H1 (cell line): ENCODE data around the gene C1orf115. TPM values are rescaled to one million over a fixed set of nuclear protein-coding genes. Genes with fewer than 3 reads are reported as not detected.

Source experiments
- CTCF ChIA-PET: fragments of 300-600 bp; sonication (Branson Sonifier 250); formaldehyde crosslinking; loops from one replicate; lab custom pipeline; 2021; ENCODE audit not compliant: partially characterized antibody; lab: Charles Lee
- POLR2A ChIA-PET: fragments of 300-600 bp; sonication (Branson Sonifier 250); formaldehyde crosslinking; loops from one replicate; lab custom pipeline; 2021; ENCODE audit warnings: inconsistent platforms; ENCODE audit not compliant: partially characterized antibody; lab: Charles Lee
- DNase-seq, 2 experiments: peaks; one replicate each; pipeline versions ENCODE4 v3.0.0 to v3.0.0-alpha.2; 2010 to 2022; ENCODE audit warnings: low spot score in 2 of 2, low read depth in 1 of 2, mixed read lengths in 1 of 2
- FAIRE-seq: peaks from 2 replicates; lab custom pipeline; 2011; peaks lifted over from hg19 to GRCh38; lab: Jason Lieb, UNC
- H2AFZ ChIP-seq: 2 replicates; pipeline ENCODE4 v1.8.1; 2012; ENCODE audit warnings: low read length, inconsistent platforms
- H2AK5ac ChIP-seq: 2 replicates; pipeline ENCODE4 v1.6.1; 2013; ENCODE audit warnings: low read depth, low read length
- H2BK120ac ChIP-seq: replicated peaks from 2 replicates; pipeline ENCODE3; 2013; ENCODE audit warnings: low read depth, low read length, inconsistent platforms
- H2BK12ac ChIP-seq: 2 replicates; pipeline ENCODE4 v1.6.1; 2013; ENCODE audit warnings: low read depth, low read length
- H2BK15ac ChIP-seq: 2 replicates; pipeline ENCODE4 v1.6.1; 2013; ENCODE audit warnings: low read length
- H2BK20ac ChIP-seq: 2 replicates; pipeline ENCODE4 v1.6.1; 2013; ENCODE audit warnings: low read length
- H2BK5ac ChIP-seq: 2 replicates; pipeline ENCODE4 v1.6.1; 2013; ENCODE audit warnings: low read depth, low read length
- H3K14ac ChIP-seq: 2 replicates; pipeline ENCODE4 v1.6.1; 2013; ENCODE audit warnings: inconsistent platforms; ENCODE audit not compliant: insufficient read length
- H3K18ac ChIP-seq: 2 replicates; pipeline ENCODE4 v1.6.1; 2013; ENCODE audit warnings: low read length; ENCODE audit errors: extremely low read depth
- H3K23ac ChIP-seq: 2 replicates; pipeline ENCODE4 v1.6.1; 2013; ENCODE audit warnings: inconsistent platforms; ENCODE audit not compliant: insufficient read length
- H3K23me2 ChIP-seq: 2 replicates; pipeline ENCODE4 v1.6.1; 2013; ENCODE audit warnings: low read depth, low read length
- H3K27ac ChIP-seq: 2 replicates; pipeline ENCODE4 v1.6.1; 2011; ENCODE audit warnings: low read depth, low read length, inconsistent platforms
- H3K27me3 ChIP-seq, 4 experiments: replicated peaks in 1 of 4; 1 replicate in 1 of 4; 2 replicates in 3 of 4; pipeline versions ENCODE4 v1.6.1 to v1.8.1; 2011 to 2013; ENCODE audit warnings: low read length in 3 of 4, mild to moderate bottlenecking in 3 of 4, inconsistent platforms in 2 of 4, mixed read lengths in 2 of 4, moderate library complexity in 1 of 4; ENCODE audit not compliant: control insufficient read depth in 3 of 4, insufficient read depth in 3 of 4; ENCODE audit errors: extremely low read depth in 1 of 4
- H3K36me3 ChIP-seq, 4 experiments: 2 replicates each; pipeline versions ENCODE4 v1.6.1 to v1.8.1; 2011 to 2013; ENCODE audit warnings: mild to moderate bottlenecking in 4 of 4, low read length in 3 of 4, moderate library complexity in 2 of 4, control low read depth in 1 of 4, inconsistent platforms in 1 of 4; ENCODE audit not compliant: insufficient read depth in 4 of 4, control insufficient read depth in 2 of 4
- H3K4ac ChIP-seq: replicated peaks from 2 replicates; pipeline ENCODE3; 2013; ENCODE audit warnings: low read length, low read depth, mixed read lengths, inconsistent platforms; ENCODE audit not compliant: insufficient read length
- H3K4me1 ChIP-seq, 4 experiments: replicated peaks in 1 of 4; 1 replicate in 1 of 4; 2 replicates in 3 of 4; pipeline versions ENCODE4 v1.6.1 to v1.8.1; 2011 to 2013; ENCODE audit warnings: low read length in 3 of 4, inconsistent platforms in 2 of 4, mixed read lengths in 1 of 4; ENCODE audit not compliant: insufficient read depth in 4 of 4, control insufficient read depth in 3 of 4
- H3K4me2 ChIP-seq, 2 experiments: 2 replicates each; pipeline versions ENCODE4 v1.6.1 to v1.8.1; 2011 to 2013; ENCODE audit warnings: low read depth in 2 of 2, low read length in 2 of 2, control low read depth in 1 of 2, inconsistent platforms in 1 of 2, mild to moderate bottlenecking in 1 of 2; ENCODE audit not compliant: insufficient read depth in 1 of 2
- H3K4me3 ChIP-seq, 4 experiments: fragments of 200-600, 300-600 bp in 1 of 4; sonication (generic), shearing (Covaris generic), sonication (Bioruptor Twin) in 1 of 4; 2 replicates each; pipeline versions ENCODE4 v1.5.1 to v1.8.1; 2011 to 2016; ENCODE audit warnings: low read length in 4 of 4, low read depth in 3 of 4, control low read depth in 2 of 4, inconsistent platforms in 2 of 4, mild to moderate bottlenecking in 2 of 4, mixed read lengths in 1 of 4, moderate library complexity in 1 of 4; ENCODE audit not compliant: insufficient read depth in 2 of 4; ENCODE audit errors: extremely low read depth in 1 of 4
- H3K56ac ChIP-seq: replicated peaks from 2 replicates; pipeline ENCODE3; 2013; ENCODE audit warnings: low read depth, mild to moderate bottlenecking, mixed read lengths, low read length, inconsistent platforms; ENCODE audit not compliant: insufficient read length
- H3K79me1 ChIP-seq: 2 replicates; pipeline ENCODE4 v1.6.1; 2013; ENCODE audit warnings: low read depth, low read length, control low read depth
- H3K79me2 ChIP-seq, 2 experiments: 2 replicates each; pipeline versions ENCODE4 v1.6.1 to v1.8.1; 2012 to 2013; ENCODE audit warnings: low read length in 2 of 2, mild to moderate bottlenecking in 2 of 2, inconsistent platforms in 1 of 2; ENCODE audit not compliant: insufficient read depth in 2 of 2, control insufficient read depth in 1 of 2
- H3K9ac ChIP-seq, 4 experiments: replicated peaks in 1 of 4; 1 replicate in 1 of 4; 2 replicates in 3 of 4; pipeline versions ENCODE4 v1.6.1 to v1.8.1; 2011 to 2013; ENCODE audit warnings: low read depth in 3 of 4, low read length in 3 of 4, control low read depth in 2 of 4, mild to moderate bottlenecking in 2 of 4, moderate library complexity in 2 of 4, inconsistent platforms in 1 of 4; ENCODE audit errors: extremely low read depth in 1 of 4
- H3K9me3 ChIP-seq, 2 experiments: 2 replicates each; pipeline versions ENCODE4 v1.6.1 to v1.8.1; 2012 to 2013; ENCODE audit warnings: mild to moderate bottlenecking in 2 of 2, moderate library complexity in 2 of 2, control low read depth in 1 of 2, inconsistent platforms in 1 of 2, low read depth in 1 of 2, low read length in 1 of 2, mixed read lengths in 1 of 2; ENCODE audit not compliant: insufficient read depth in 2 of 2
- H4K20me1 ChIP-seq, 2 experiments: replicated peaks in 1 of 2; 2 replicates each; pipeline versions ENCODE3 to v1.8.1; 2011 to 2013; ENCODE audit warnings: inconsistent platforms in 2 of 2, low read length in 2 of 2, mild to moderate bottlenecking in 1 of 2; ENCODE audit not compliant: insufficient read depth in 2 of 2, control insufficient read depth in 1 of 2
- H4K5ac ChIP-seq: 2 replicates; pipeline ENCODE4 v1.6.1; 2013; ENCODE audit warnings: low read length, low read depth, mixed read lengths, inconsistent platforms; ENCODE audit not compliant: insufficient read length
- H4K8ac ChIP-seq: 2 replicates; pipeline ENCODE4 v1.8.0; 2013; ENCODE audit warnings: mild to moderate bottlenecking, moderate library complexity, low read length, inconsistent platforms; ENCODE audit not compliant: insufficient read depth; ENCODE audit errors: extremely low read depth
- H4K91ac ChIP-seq: replicated peaks from 2 replicates; pipeline ENCODE3; 2013; ENCODE audit warnings: low read length, mixed read lengths, inconsistent platforms; ENCODE audit not compliant: insufficient read length
- CHD1 ChIP-seq: IDR thresholded peaks from 2 replicates; pipeline ENCODE4 v1.6.1; 2012; ENCODE audit warnings: low read depth, low read length, improper control_type of control experiment
- CTBP2 ChIP-seq: IDR thresholded peaks from 2 replicates; pipeline ENCODE4 v1.7.0; 2011; ENCODE audit warnings: borderline replicate concordance, mild to moderate bottlenecking, moderate library complexity, mixed read lengths, low read length; ENCODE audit not compliant: insufficient read depth, insufficient read length
- JUN ChIP-seq: IDR thresholded peaks from 2 replicates; pipeline ENCODE4 v1.6.1; 2011; ENCODE audit warnings: low read depth, mild to moderate bottlenecking, improper control_type of control experiment, low read length
- KDM4A ChIP-seq: IDR thresholded peaks from one replicate; pipeline ENCODE4 v1.7.1; 2012; ENCODE audit warnings: low read depth, mild to moderate bottlenecking, moderate library complexity, low read length, inconsistent platforms; ENCODE audit not compliant: severe bottlenecking
- RBBP5 ChIP-seq: IDR thresholded peaks from 2 replicates; pipeline ENCODE4 v1.7.1; 2012; ENCODE audit warnings: low read depth, mild to moderate bottlenecking, inconsistent platforms, low read length, moderate library complexity, borderline replicate concordance
- SAP30 ChIP-seq: fragments of 300-600 bp; sonication (generic); IDR thresholded peaks from 2 replicates; pipeline ENCODE4 v1.7.1; 2012; ENCODE audit warnings: low read length, moderate library complexity, mild to moderate bottlenecking, inconsistent platforms; ENCODE audit not compliant: insufficient read depth, insufficient replicate concordance
- SIN3A ChIP-seq, 2 experiments: IDR thresholded peaks in 1 of 2; conservative IDR thresholded peaks in 1 of 2; 2 replicates each; pipeline ENCODE4 v1.6.1; 2011 to 2012; ENCODE audit warnings: low read length in 2 of 2, improper control_type of control experiment in 1 of 2, low read depth in 1 of 2, mild to moderate bottlenecking in 1 of 2
- SIX5 ChIP-seq: IDR thresholded peaks from 2 replicates; pipeline ENCODE4 v1.6.1; 2011; ENCODE audit warnings: mild to moderate bottlenecking, low read depth, low read length
- SP4 ChIP-seq: IDR thresholded peaks from 2 replicates; pipeline ENCODE4 v1.6.1; 2012; ENCODE audit warnings: low read length, inconsistent platforms
- SUZ12 ChIP-seq: fragments of 200-600 bp; sonication (generic); IDR thresholded peaks from 2 replicates; pipeline ENCODE4 v1.6.1; 2012; ENCODE audit warnings: mild to moderate bottlenecking, inconsistent platforms, low read length, moderate library complexity, mixed read lengths
- TBP ChIP-seq: IDR thresholded peaks from 2 replicates; pipeline ENCODE4 v1.6.1; 2011; ENCODE audit warnings: low read depth, low read length, improper control_type of control experiment
- WGBS, 2 experiments: shearing (Covaris generic) in 1 of 2; methylation state at CpG; one replicate each; pipeline versions ENCODE4 v1.1.6 to v1.1.7; 2013 to 2015; ENCODE audit warnings: low lambda C conversion rate in 2 of 2, mixed read lengths in 2 of 2, inconsistent platforms in 1 of 2, low coverage in 1 of 2, missing lambda C conversion rate in 1 of 2; ENCODE audit not compliant: insufficient replicate concordance in 2 of 2, insufficient coverage in 1 of 2, insufficient read length in 1 of 2; ENCODE audit errors: extremely low coverage in 1 of 2, missing lambda C conversion rate in 1 of 2; 5-methylcytosine and 5-hydroxymethylcytosine counted together
- polyA plus RNA-seq, 7 experiments: library from polyadenylated mRNA; depleted of rRNA in 3 of 7; stranded (reverse) in 5 of 7; unstranded in 2 of 7; fragments of >200 nt in 5 of 7; fragments of 200-250 nt in 2 of 7; gene quantifications; 1 replicate in 5 of 7; 2 replicates in 1 of 7; 4 replicates in 1 of 7; pipeline versions ENCODE4 v1.2.1 to v1.2.3, GENCODE V29; 2011 to 2013; ENCODE audit warnings: missing spikeins in 2 of 7, mixed read lengths in 2 of 7
- total RNA-seq: library from RNA; stranded (reverse); fragmentation: NEBNext Ultra II Directional; extraction: Animal tissue kit (Norgen Biotek cat#: 25700); gene quantifications from 2 replicates; pipeline ENCODE4 v1.2.1, GENCODE V29; 2021

C1orf115 gene
- total and polyA plus RNA-seq, 2 of the 8 experiments (the other 6 are each of a cell fraction or from before 2014, with no cell fraction given): 3.5 to 5.6 TPM

DNA sequence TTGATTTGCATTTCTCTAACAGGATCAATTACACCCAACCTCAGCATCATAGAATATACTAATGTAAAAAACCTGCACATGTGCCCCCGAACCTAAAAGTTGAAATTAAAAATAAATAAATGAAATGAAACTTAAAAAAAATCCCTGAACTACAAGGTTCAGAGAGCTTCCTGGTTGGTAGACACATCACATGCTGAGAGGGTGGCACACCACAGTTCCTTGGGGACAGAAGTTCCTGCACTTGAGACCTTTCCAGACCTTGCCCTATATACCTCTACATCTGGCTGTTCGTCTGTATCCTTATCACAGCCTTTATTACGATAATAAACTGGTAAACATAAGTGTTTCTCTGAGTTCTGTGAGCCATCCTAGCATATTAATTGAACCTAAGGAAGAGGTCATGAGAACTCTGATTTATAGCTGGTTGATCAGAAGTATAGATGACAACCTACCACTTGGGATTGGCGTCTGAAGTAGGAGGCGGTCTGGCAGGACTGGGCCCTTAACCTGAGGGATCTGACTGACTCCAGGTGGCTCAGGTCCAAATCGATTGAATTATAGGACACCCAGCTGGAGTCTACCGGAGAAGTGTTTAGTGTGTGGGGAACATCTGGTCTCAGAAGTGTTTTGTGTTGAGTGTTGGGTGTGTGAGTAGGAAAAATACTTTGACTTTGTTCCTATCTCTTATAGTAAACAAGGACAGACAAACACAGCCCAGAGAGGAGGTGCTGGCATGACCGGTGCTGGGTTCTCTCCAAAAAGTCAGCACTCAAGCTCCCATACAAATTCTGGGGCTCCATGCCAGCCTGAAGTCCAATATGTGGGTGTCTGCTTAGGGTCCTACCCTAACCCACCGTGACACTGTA, 19.0 kb downstream of the C1orf115 start:
- no peak overlapping the region for H3K23ac ChIP-seq
- ChIA-PET CTCF (interaction anchor here (0.6 to 1.8 kb wide), 10 partner anchors 10 to 551 kb away, joined by 3 to 8 read pairs (median 3); no protein-coding TSS in a partner anchor), POLR2A (interaction anchor here (1.1 kb wide), 1 partner anchor 78 kb away, joined by 3 read pairs; no protein-coding TSS in a partner anchor)
- no peak overlapping the region for H3K4me3 ChIP-seq
- H3K18ac ChIP-seq: no peak overlapping the region
- no peak overlapping the region for H4K91ac ChIP-seq
- H3K23me2 ChIP-seq: no peaks in the 10 kb centered on the region
- H2BK15ac ChIP-seq: no peak overlapping the region
- H3K56ac ChIP-seq: no peak overlapping the region
- no peak overlapping the region for H3K9ac ChIP-seq
- H2AK5ac ChIP-seq: no peak overlapping the region
- H3K27ac ChIP-seq: no peak overlapping the region
- no peak for FAIRE-seq
- H3K36me3 ChIP-seq: no peaks in the 10 kb centered on the region; a peak in 1 of 8 replicates
- no peak overlapping the region for H2BK5ac ChIP-seq
- H3K4me2 ChIP-seq: no peak overlapping the region
- no peak for DNase-seq
- peaks cover 0 to 3% (median 1%) of the 10 kb centered on the region in 4 experiments; a peak in 2 of 7 replicates for H3K4me1 ChIP-seq
- no peak overlapping the region for H3K14ac ChIP-seq
- H4K20me1 ChIP-seq: no peaks in the 10 kb centered on the region
- H3K79me2 ChIP-seq: no peaks in the 10 kb centered on the region
- no peaks in the 10 kb centered on the region for H3K79me1 ChIP-seq
- no peak overlapping the region for H2BK120ac ChIP-seq
- H3K4ac ChIP-seq: no peak overlapping the region
- no peak overlapping the region for H4K8ac ChIP-seq
- no peak overlapping the region for H2BK20ac ChIP-seq
- WGBS, 2 experiments: 78% methylated on average over 9 of the region's 9 CpGs; no CpG with 5 or more reads in 1 of the 2 experiments
- H4K5ac ChIP-seq: no peak overlapping the region
- no peaks in the 10 kb centered on the region for H3K27me3 ChIP-seq
- H2AFZ ChIP-seq: no peak overlapping the region
- H2BK12ac ChIP-seq: no peak overlapping the region
- no peaks in the 10 kb centered on the region; a peak in 1 of 4 replicates for H3K9me3 ChIP-seq
- TF ChIP-seq SIX5: no peak
- no peak for TF ChIP-seq JUN
- TF ChIP-seq TBP: no peak
- no peak for TF ChIP-seq RBBP5
- TF ChIP-seq KDM4A: no peak
- no peak for TF ChIP-seq SUZ12
- TF ChIP-seq SAP30: no peak
- no peak for TF ChIP-seq SIN3A (conservative IDR thresholded peaks at IDR 0.05 in 1 of 2, IDR thresholded peaks at IDR 0.05 in 1 of 2; ENCODE audit: low read depth in 1 of 2, low read length in 2 of 2)
- no peak for TF ChIP-seq SP4
- no peak for TF ChIP-seq CHD1
- TF ChIP-seq CTBP2: no peak
